GM19193 (cell line): ENCODE results near the gene FBXL2.

Experiments used
- POLR2A ChIP-seq: IDR thresholded peaks from 4 replicates; pipeline ENCODE4 v1.6.1; 2011; ENCODE audit not compliant: insufficient read depth, insufficient read length; ENCODE audit errors: extremely low read depth

The FBXL2 gene

GRCh38 chr3:33426630-33427317, 149.5 kb downstream of the FBXL2 start:
- TF ChIP-seq POLR2A = no peak

GRCh38 chr3:33428734-33429133, 151.5 kb downstream of the FBXL2 start:
- TF ChIP-seq POLR2A = no peak

- TF ChIP-seq POLR2A = no peak
Measured at GRCh38 chr3:33430061-33430460, 152.8 kb downstream of the FBXL2 start.

- no peak for TF ChIP-seq POLR2A
Measured at GRCh38 chr3:33430571-33430970, 153.3 kb downstream of the FBXL2 start.

- TF ChIP-seq POLR2A = no peak
Measured at GRCh38 chr3:33433843-33434242, 156.6 kb downstream of the FBXL2 start.
